GM19452 (cell line): ENCODE data around the gene CAMTA1.

Experiments
- ATAC-seq: cut with Tn5 transposase; IDR thresholded peaks from one replicate; pipeline ENCODE4 v1.9.1; 2021; ENCODE audit not compliant: unreplicated experiment

Gene CAMTA1

DNA sequence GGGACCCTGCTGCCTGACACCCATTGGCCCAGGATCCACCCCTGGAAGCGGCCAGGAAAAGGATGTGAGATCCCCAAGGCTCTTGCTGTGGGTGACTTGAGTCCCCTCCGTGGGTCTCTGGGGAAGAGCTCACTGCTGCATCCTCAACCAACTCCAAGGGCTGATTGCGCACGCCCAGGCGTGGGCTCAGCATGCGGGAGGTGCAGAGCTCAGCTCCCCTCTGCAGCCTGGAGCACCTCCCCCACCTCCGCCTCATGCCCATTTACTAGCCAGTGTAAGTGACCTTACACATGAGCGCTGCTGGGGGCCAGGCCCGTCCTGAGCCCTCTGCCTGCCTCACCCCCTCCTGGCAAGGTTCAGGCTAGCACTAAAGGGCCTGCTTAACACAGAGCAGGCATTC, 847.4 kb downstream of the CAMTA1 start:
- no peak for ATAC-seq

DNA sequence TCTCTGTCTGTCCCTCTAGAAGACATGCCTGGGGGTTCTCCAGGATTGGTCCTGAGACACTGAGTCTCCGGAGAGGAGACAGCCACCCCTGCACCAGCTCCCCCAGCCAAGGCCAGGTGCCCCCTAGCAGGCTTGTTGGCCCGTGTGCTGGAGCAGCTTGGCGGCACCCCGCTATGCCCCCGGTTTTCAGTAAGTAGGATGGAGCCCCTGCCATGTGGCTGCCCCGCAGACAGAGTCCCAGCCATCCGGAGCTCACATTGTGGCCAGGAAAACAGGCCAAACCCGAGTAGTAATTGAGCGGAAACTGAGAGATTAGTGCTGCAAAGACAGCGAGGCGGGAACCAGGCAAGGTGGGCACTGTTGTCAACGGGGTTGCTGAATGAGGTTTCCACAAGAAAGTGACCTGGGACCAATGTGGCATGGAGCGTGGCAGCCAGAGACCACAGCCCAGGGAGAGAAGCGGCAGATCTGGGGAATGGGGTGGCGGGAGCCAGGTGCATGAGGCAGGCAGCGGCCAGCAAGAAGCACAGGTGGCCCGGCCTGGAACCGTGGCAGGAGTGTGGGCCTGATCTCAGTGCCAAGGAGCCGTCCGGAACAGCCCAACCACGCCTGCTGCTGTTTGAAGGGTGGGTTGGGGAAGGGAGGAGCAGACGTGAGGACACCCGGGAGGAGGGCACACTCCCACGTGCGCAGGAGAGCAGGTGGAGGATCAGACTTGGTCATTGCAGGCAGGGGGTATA, 848.4 kb downstream of the CAMTA1 start:
- ATAC-seq, result no peak

DNA sequence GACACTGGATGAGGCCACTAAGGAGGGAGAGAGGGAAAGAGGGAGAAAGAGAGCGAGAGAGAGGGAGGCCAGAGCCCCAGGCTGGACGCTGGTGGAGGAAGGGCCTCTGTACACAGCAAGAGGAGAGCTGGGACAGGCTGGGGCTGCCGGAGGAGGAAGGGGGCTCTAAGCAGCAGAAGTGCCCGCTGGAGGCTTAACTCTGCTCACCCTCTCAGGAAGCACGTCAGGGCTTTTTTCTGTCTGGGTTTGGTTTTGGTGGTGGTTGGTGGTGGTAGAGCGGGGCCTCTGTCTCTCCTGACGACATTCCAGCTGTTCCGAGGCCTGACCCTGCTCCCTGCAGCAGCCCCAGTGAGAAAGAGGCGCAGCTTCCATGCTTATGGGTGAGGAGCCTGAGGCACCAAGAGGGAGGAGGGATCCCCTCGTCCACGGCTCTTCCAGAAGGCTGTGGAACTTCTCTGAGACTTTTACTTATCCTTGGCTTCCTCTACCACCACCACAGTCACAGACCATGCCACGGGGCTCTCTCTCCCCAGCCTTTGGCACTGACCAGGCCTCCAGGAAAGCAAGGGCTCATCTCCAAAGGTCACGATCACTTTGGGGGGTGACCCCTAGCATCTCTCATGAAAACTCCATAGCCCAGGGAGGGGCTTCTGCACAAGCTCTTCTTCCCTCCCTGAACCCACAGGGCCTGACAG, 849.4 kb downstream of the CAMTA1 start:
- ATAC-seq, result no peak

DNA sequence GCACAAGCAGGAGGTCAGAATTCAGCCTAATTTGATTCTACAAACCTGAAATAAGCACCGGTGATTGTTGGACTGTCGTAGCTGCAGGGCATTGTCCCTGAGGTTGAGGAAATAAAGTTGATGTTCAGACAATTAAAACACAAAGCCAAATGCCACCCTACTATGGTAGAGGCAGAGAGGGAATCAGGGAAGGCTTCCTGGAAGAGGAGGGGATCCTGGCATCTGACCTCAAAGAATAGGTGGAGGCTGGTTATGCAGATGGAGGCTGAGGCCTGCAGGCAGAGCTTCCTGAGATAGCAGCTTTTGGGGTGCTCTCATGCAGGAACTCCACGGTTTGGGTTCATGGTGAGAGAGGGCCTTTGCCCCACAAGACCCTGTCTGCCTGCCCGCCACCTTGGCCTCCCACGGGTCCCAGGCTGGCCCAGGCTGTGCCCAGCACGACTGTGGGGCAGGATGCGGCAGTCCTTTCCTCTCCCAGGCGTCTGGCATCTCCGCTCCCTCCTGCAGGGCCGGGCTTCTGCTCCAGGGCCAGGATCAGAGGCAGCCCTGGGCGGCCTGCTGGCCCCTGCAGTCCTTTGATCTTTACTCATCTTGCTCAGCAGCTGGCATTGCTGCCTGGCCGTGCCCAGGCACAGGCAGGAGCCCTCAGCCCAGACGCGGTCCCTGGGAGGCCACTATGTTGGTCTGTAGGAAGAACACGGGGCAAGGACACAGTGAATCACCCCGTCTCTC, 851.7 kb downstream of the CAMTA1 start:
- ATAC-seq, result no peak

DNA sequence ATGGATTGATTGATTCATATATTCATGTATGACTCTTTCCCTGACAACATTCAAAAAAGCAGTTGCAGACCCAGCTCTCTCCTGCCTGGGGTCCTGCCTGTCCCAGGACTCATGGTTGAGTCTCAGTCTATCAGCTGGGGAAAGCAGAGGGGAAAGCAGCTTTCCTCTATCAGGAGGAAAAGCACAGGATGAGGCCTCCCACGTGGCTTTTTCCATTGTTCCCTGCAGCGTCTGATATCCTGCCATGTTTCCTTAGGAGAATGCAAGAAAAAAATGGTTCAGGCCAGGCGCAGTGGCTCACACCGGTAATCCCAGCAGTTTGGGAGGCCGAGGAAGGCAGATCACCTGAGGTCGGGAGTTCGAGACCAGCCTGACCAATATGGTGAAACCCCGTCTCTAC, 852.8 kb downstream of the CAMTA1 start:
- no peak for ATAC-seq

DNA sequence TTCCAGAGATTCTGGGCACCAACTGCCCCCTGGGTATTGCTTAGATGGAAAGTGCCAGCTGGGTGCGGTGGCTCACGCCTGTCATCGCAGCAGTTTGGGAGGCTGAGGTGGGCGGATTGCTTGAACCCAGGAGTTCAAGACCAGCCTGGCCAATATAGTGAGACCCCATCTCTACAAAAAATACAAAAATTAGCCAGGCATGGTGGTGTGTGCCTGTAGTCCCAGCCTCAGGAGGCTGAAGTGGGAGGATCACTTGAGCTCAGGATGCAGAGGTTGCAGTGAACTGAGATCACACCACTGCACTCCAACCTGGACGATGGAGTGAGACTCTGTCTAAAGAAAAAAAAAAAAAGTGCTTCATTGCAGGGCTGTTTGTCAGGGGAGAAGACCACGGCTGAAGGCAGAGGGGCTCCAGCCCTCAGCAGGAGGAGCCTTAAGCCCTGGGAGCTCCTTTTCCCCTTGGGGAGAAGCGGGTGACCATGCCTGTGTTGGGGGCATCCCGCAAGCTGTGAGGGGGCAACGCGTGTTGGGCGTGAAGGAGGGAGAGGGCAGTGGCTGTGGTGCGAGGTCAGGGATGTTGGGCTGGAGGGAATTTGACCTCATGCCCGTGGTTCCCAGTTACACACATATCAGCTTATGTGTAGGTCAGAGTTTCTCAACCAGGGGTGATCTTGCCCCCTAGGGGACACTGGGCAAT, 854.3 kb downstream of the CAMTA1 start:
- ATAC-seq, result no peak

DNA sequence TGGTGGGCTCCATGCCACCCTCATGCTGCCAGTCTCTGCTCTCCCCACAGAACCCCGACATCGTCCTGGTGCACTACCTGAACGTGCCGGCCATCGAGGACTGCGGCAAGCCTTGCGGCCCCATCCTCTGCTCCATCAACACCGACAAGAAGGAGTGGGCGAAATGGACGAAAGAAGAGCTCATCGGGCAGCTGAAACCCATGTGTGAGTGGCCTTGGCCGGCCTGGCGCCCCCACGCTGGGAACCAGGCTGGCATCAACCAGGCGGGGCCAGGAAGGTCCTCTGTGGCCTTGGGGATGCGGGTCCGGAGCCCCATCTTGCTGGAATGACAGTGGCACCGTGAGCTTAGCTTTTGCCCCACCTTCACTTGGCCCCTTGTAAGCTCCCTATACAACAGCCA, 855.1 kb downstream of the CAMTA1 start:
- no peak for ATAC-seq

DNA sequence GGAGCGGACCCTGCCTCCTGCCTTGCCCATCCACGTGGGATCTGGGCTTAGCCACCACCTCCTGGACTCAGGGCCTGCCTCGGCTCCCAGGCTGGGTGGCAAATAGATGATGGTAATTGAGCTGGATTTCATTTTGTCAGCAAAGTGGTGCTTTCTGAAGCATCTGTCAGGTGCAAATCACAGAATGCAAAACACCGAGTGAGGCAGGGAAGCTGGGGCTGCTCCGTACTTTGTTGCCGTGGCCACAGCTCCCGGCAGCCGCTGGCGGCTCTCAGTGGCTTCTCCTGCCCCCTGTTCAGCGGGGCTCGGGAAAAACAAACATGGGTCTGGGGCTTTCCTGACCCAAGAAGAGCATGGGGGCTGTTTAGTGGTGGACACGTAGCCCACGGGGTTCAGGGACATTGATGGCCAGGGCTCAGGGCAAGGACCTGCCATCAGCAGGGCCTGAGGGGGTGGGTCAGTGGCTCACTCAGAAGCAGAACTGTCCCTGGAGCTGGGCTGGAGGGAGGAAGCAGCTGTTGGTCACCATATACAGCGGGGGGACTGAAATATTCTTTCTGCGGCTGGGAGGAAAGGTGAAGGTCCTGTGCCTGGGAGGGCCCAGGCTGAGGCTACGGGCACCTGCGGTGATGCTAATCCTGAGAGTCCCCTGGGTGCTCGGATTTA, 855.8 kb downstream of the CAMTA1 start:
- ATAC-seq, result no peak

DNA sequence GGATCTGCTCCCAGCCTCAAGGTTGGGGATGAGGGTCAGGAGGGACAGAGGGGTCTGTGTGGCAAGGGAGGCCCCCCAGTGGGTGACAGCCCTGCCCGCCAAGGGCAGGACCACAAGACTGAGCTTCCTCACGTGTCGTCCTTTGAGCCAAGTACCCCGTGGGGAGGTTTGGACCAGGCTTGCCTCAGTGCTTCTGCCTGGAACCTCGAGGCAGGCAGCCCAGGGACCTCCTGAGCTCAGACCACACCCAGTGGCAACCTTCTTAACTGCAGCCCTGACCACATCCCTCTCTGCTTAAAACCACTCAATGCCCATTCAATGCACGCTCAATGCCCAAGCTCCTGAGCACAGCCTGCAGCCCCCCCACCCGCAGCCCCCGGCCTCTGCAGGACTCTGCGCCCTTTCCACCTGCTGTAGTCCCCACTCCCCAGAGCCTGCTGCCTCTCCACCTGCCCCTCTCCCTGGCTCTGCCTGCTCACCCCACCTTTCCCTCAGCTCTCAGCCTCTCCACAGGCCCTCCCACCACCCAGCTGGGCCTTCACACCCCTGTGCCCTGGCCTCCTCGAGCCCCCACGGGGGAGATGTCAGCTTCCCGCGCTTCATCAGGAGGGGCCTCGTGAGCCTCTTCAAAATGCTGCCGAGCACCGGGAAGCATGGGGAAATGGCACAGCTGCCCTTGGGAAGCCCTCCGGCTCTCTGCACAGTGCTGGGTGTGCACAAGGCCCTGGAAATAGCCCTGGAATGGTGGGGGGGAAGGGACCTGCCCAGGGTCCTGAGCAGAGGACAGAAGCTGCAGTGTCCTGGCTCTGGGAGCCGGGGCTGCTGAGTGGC, 856.5 kb downstream of the CAMTA1 start:
- ATAC-seq, result no peak

DNA sequence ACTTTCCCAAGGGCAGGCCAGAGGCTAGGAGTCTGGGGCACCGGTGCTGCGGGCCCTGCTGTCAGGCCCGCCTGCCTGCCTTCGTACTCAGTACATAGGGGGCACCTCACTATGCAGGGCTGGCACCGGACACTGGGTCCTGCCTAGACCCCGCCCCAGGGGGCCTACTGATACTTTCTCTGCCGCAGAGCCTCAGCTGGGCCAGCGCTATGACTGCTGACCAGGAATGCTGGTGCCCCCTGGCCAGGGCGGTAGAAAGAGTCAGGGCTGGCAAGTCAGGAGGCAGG, 857.1 kb downstream of the CAMTA1 start:
- no peak for ATAC-seq

DNA sequence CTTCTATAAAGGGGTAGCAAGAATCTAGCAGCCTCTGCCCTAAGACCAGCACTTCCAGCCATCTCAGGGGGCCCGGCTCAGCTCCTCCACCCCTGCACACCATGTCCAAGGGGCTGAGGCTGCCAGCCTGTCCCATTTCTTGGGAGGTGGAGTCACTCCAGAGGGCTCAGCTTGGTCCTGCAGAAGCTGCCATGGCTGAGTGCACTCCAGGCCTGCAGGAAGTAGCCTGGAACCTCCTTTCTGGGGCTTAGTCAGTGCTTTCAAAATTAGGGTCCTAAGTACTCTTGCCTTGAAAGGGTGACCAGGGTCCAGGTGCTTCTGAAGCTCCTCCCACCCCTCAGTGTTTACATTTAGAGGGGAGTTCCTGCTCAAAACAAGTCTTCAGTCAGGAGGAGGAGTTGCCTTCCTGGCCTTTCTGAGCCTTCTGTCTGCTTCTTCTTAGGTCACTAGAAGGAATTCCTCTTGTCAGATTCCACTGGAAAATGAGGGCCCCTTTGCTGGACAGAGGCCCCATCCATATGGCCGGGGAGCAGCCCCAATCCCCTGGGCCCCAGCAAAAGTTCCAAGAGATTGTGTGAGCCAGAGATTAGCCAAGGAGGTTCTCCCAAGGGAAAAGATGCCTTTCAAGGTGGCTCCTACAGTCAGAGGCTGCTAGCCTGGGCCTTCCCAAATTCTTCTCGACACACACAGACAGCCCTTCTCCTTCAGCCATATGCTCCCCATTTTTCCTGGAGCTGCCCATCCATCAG, 857.7 kb downstream of the CAMTA1 start:
- no peak for ATAC-seq

DNA sequence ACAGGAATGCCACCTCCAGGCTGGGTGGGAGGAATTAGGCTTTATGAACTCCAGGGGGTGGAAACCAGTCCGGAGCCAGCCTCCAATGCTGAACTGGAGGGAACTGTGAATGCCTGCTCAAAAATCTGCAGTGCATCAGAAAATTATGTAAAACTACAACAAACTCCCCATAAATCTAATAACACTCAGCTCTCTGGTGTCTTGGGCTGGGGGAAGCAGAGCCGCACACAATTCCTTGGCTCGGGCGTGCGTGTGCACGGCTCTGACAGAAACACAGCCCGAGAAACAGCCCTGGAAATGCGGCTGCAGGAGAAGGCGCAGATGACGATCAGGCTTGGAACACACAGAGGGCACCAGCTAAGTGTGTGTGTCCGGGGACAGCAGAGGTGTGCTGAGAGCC, 858.3 kb downstream of the CAMTA1 start:
- ATAC-seq, result no peak

DNA sequence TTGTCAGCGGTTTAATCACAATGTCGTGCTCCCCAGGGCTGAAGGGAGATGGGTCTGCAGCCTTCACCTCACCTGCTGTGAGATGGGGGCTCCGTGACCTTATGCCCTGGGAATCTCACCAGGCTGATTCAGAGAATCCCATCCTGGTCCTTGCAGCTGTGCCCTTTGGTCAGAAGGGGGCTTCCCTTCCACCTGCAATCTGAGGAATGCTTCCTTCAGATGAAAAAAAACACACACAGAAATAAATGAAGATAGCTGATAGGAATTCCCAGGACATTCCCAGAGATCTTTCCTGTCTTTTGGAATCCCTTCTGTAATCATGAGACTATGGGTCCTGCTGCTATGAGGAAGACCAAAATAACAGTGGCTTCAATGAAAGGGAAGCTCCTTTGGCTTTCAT, 858.8 kb downstream of the CAMTA1 start:
- ATAC-seq, result no peak

DNA sequence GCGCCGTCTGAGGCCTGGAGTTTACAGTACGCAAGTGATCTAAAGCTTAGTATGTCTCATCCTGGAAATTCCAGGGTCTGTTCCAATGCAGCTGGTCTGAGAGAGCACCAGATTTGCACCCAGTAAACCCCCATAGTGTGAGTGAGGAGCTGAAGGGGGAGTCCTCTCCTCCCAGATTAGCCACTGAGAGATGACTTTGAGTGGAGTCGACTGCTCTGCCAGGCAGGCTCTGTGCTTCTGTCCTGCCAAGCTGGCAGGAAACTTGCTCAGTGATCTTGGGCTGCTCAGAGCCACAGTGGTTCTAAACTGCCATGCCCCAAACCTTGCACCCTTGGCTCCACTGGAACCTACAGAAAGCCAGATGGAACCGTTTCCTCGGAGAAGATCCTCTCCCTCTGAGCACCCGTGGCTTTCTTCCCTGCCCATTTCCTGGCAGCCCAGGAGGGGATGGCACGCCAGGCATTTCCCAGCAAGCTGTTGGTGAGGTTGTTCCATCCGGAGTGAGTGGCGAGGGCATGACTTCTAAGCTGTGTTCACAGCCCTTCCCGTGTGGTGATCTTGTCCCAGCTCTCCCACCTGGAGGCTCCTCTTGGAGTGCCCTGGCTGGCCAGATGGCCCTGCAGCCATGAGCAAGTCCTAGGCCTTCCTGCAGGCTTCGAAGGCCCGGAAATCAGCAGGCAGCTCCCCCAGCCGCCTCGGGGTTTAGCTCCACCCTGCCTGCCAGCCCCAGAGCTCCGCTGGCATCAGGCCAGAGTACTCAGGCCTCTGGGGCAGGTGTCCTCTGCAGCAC, 859.9 kb downstream of the CAMTA1 start:
- ATAC-seq, result no peak

DNA sequence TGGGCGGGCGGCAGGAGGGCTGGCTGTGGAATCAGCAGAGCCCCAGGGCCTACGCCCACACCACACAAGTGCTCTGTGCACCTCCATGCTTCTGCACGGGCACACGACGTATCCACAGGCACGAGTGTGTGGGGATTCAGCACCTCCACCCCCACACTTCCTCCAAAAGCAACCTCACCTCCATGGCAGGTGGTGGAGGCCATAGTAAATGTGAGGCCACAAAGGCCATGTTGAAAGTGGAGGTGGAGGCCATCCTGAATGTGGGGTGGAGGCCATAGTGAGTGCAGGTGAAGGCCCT, 860.4 kb downstream of the CAMTA1 start:
- no peak for ATAC-seq

DNA sequence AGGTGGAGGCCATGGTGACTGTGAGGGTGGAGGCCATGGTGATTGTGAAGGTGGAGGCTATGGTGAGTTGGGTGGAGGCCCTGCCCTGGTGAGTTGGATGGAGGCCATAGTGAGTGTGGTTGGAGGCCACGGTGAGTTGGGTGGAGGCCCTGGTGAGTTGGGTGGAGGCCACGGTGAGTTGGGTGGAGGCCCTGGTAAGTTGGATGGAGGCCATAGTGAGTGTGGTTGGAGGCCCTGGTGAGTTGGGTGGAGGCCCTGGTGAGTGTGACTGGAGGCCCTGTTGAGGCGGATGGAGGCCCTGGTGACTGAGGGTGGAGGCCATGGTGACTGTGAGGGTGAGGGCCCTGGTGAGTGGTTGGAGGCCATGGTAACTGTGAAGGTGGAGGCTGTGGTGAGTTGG, 860.9 kb downstream of the CAMTA1 start:
- ATAC-seq, result no peak

DNA sequence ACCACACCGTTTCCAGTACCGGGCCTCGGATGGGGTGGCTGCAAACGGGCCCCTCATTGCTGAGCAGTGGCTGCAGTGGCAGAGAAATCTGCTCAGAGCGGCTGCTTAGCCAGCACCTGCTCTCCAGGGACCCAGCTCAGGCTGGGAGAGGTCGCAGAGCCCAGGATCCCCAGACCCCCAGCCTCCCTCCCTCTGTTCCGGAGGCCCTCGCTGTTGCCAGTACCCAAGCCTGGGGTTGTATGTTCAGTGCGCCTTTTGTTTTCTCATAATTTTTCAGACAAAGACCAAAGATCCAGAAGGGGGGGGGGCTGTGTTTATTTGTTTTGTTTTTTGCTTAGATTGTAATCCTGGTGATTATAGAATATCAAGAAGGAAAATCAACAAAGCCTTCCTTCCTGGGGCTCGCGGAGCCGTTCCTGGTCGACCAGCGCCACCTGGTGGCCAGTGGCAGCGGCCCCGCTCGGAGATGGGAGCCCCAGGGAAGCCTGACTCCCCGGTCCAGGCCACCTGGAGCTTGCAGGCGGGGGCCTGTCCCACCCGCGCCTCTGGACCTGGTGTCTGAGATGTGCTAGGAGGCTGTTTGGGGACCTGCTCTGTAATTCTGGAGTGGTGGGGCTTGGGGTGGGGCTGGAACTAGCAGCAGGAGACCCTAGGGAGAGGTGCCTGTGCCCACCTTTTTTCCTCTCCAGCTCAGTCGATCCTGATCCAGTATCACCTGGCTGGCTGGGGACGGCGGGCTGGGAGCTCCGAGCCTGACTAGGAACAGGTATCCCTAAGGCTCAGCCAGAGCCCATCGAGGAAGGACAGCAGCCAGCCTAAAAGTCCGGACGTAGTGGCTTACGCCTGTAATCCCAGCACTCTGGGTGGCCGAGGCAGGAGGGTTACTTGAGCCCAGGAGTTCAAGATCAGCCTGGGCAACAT, 862.0 kb downstream of the CAMTA1 start:
- ATAC-seq, result no peak

DNA sequence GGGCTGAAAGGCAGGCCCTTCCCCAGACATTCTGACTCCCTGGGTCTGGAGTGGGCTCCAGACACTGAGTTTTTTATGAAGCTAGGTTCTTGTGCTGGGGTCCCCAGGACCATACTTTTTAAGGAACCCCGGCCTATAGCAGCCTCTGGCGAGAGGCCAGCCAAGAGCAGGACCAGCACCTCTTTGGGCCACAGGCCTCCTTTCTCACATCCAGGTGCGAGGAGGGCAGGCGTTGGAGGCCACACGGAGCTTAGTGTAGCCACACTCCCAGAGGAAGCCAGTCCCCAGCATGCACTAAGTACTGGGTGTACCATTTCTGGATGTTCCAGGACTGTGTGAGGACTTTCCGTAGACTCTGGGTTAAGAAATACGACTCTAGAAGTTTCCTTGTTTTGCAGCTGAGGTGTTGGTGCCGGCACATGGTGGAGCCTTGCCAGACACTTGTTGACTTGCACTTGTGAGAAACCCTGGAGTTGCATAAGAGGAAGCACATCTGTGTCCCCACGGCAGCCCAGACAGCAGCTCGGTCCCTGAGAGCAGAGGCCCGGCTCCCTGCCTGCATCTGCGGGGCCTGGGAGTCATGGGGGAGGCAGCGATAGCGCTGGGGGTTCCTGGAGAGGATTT, 863.6 kb downstream of the CAMTA1 start:
- ATAC-seq, result no peak
